Astrocyte (in vitro differentiated cells and primary cell): ENCODE measurements around the gene SUPT6H.

Experiments
- CTCF ChIP-seq: IDR thresholded peaks from 2 replicates; pipeline ENCODE4 v1.5.1; 2011; ENCODE audit warnings: low read depth, mild to moderate bottlenecking, inconsistent platforms, low read length, moderate library complexity; ENCODE audit not compliant: insufficient read depth
- EZH2 ChIP-seq: IDR thresholded peaks from 2 replicates; pipeline ENCODE4 v1.6.1; 2012; ENCODE audit warnings: mild to moderate bottlenecking, low read length, inconsistent platforms; ENCODE audit not compliant: insufficient read depth

GRCh38 chr17:28644787-28645575 is 17.0 kb upstream of the SUPT6H start, which contains the start of gene BLTP2:
- TF ChIP-seq CTCF, result no peak
- TF ChIP-seq EZH2, result no peak
